GM23338 (cell line): ENCODE results near the gene KLHDC7B. TPM values are rescaled to one million over a fixed set of nuclear protein-coding genes. Genes with fewer than 3 reads are reported as not detected.

Experiments
- ATAC-seq: fragments of 200-7000 bp; cut with Tn5 transposase; 3 replicates; pipeline ENCODE4 v1.9.1; 2020
- DNase-seq: peaks from one replicate; pipeline ENCODE4 v3.0.0-alpha.2; 2015; ENCODE audit warnings: low spot score
- H2AFZ ChIP-seq: fragments of 200-600 bp; sonication (generic); 2 replicates; pipeline ENCODE4 v1.8.0; 2016; ENCODE audit warnings: antibody characterized with exemption, mild to moderate bottlenecking, moderate library complexity
- H3F3A ChIP-seq: fragments of 200-600 bp; sonication (generic); replicated peaks from 2 replicates; pipeline ENCODE4 v1.8.0; 2017; ENCODE audit warnings: antibody characterized with exemption, mixed run types, low read depth
- H3K27ac ChIP-seq: fragments of 200-600 bp; sonication (generic); 2 replicates; pipeline ENCODE4 v1.6.1; 2016; ENCODE audit warnings: low read depth
- H3K27me3 ChIP-seq: fragments of 200-600 bp; sonication (generic); 2 replicates; pipeline ENCODE4 v1.8.0; 2016; ENCODE audit warnings: mild to moderate bottlenecking, mixed run types, moderate library complexity; ENCODE audit not compliant: insufficient read depth
- H3K36me3 ChIP-seq: fragments of 200-600 bp; sonication (generic); 2 replicates; pipeline ENCODE4 v1.8.0; 2016; ENCODE audit warnings: mild to moderate bottlenecking; ENCODE audit not compliant: insufficient read depth
- H3K4me1 ChIP-seq: fragments of 200-600 bp; sonication (generic); 2 replicates; pipeline ENCODE4 v1.8.0; 2016; ENCODE audit warnings: mild to moderate bottlenecking, moderate library complexity; ENCODE audit not compliant: insufficient read depth
- H3K4me2 ChIP-seq: fragments of 200-600 bp; sonication (generic); 2 replicates; pipeline ENCODE4 v1.7.1; 2017; ENCODE audit warnings: mixed run types
- H3K4me3 ChIP-seq: fragments of 200-600 bp; sonication (generic); 2 replicates; pipeline ENCODE4 v1.6.1; 2016; ENCODE audit warnings: mixed run types
- H3K79me2 ChIP-seq: fragments of 200-600 bp; sonication (generic); replicated peaks from 2 replicates; pipeline ENCODE4 v1.8.0; 2017; ENCODE audit warnings: mild to moderate bottlenecking; ENCODE audit not compliant: insufficient read depth
- H3K9me2 ChIP-seq: fragments of 200-600 bp; sonication (generic); 2 replicates; pipeline ENCODE4 v1.8.0; 2017; ENCODE audit not compliant: insufficient read depth
- H4K20me1 ChIP-seq: fragments of 200-600 bp; sonication (generic); replicated peaks from 2 replicates; pipeline ENCODE4 v1.8.0; 2017; ENCODE audit warnings: mild to moderate bottlenecking; ENCODE audit not compliant: insufficient read depth
- H3K27ac Mint-ChIP-seq: 2 replicates; pipeline ENCODE4 v1.8.0; 2020; ENCODE audit warnings: inconsistent platforms, mild to moderate bottlenecking, moderate library complexity, mixed read lengths
- H3K27me3 Mint-ChIP-seq: 3 replicates; pipeline ENCODE4 v1.8.0; 2022; ENCODE audit warnings: low read depth, mild to moderate bottlenecking, moderate library complexity, mixed read lengths, inconsistent platforms; ENCODE audit not compliant: insufficient read depth, poor library complexity
- H3K36me3 Mint-ChIP-seq: 3 replicates; pipeline ENCODE4 v1.8.0; 2021; ENCODE audit warnings: low read depth, mild to moderate bottlenecking, inconsistent platforms, moderate library complexity, mixed read lengths
- H3K4me1 Mint-ChIP-seq: 3 replicates; pipeline ENCODE4 v1.8.0; 2020; ENCODE audit warnings: mild to moderate bottlenecking, inconsistent platforms, mixed read lengths
- H3K4me3 Mint-ChIP-seq: 3 replicates; pipeline ENCODE4 v1.8.0; 2021; ENCODE audit warnings: moderate library complexity, mild to moderate bottlenecking, inconsistent platforms, mixed read lengths
- H3K9me3 Mint-ChIP-seq: 3 replicates; pipeline ENCODE4 v1.8.0; 2020; ENCODE audit warnings: moderate library complexity, mild to moderate bottlenecking, inconsistent platforms, mixed read lengths
- CTCF ChIP-seq, 2 experiments: fragments of 200-600 bp in 1 of 2; sonication (generic) in 1 of 2; conservative IDR thresholded peaks; 2 replicates each; pipeline versions ENCODE4 v1.5.1 to v1.6.1; 2016 to 2017; ENCODE audit warnings: antibody characterized with exemption in 2 of 2, low read depth in 2 of 2, mild to moderate bottlenecking in 2 of 2, moderate library complexity in 1 of 2
- EZH2 ChIP-seq: fragments of 200-600 bp; sonication (generic); IDR thresholded peaks from one replicate; pipeline ENCODE4 v1.8.0; 2017; ENCODE audit warnings: antibody characterized with exemption, mild to moderate bottlenecking, low read depth; ENCODE audit not compliant: unreplicated experiment
- JUNB ChIP-seq: IDR thresholded peaks from one replicate; pipeline ENCODE4 v1.6.1; 2016; ENCODE audit warnings: antibody characterized with exemption; ENCODE audit not compliant: unreplicated experiment
- NANOG ChIP-seq: IDR thresholded peaks from 2 replicates; pipeline ENCODE4 v1.6.1; 2016; ENCODE audit warnings: antibody characterized with exemption, borderline replicate concordance
- REST ChIP-seq: IDR thresholded peaks from one replicate; pipeline ENCODE4 v1.6.1; 2018; ENCODE audit warnings: antibody characterized with exemption; ENCODE audit not compliant: unreplicated experiment
- ZNF114 ChIP-seq: fragments of 250-450 bp; sonication (Bioruptor Pico); IDR thresholded peaks from 2 replicates; pipeline ENCODE4 v1.5.0; 2020; ENCODE audit warnings: mild to moderate bottlenecking, moderate library complexity
- ZNF331 ChIP-seq: fragments of 250-450 bp; sonication (Bioruptor Pico); IDR thresholded peaks from 2 replicates; pipeline ENCODE4 v1.5.0; 2020; ENCODE audit warnings: low read depth, mild to moderate bottlenecking, moderate library complexity
- ZNF462 ChIP-seq: fragments of 250-450 bp; sonication (Bioruptor Pico); IDR thresholded peaks from 2 replicates; pipeline ENCODE4 v1.5.0; 2020; ENCODE audit warnings: mild to moderate bottlenecking, moderate library complexity
- polyA plus RNA-seq: library from polyadenylated mRNA; unstranded; fragments of >200 nt; fragmentation: Nextera tagmentation; extraction: Ambion mirVana; gene quantifications from 2 replicates; pipeline ENCODE4 v1.2.1, GENCODE V29; 2016
- total RNA-seq: library from RNA; depleted of rRNA; stranded (reverse); fragments of >200 nt; shearing (Covaris generic); gene quantifications from 2 replicates; pipeline ENCODE4 v1.2.3, GENCODE V29; 2014

Gene KLHDC7B
- total and polyA plus RNA-seq, 2 experiments from 2014 or later = not detected

- no peak overlapping the region for H2AFZ ChIP-seq
- no peaks in the 10 kb centered on the region for H3K27me3 ChIP-seq
- Mint-ChIP-seq H3K4me3 (no peak overlapping the region), H3K27ac (no peak overlapping the region), H3K9me3 (no peaks in the 10 kb centered on the region), H3K27me3 (peaks cover 7% of the 10 kb centered on the region), H3K4me1 (no peaks in the 10 kb centered on the region), H3K36me3 (peaks cover 29% of the 10 kb centered on the region)
- no peaks in the 10 kb centered on the region for H3K79me2 ChIP-seq
- no peaks in the 10 kb centered on the region; the same call in 1 of the 2 replicates for H3F3A ChIP-seq
- no peaks in the 10 kb centered on the region for H3K9me2 ChIP-seq
- H3K4me1 ChIP-seq = no peaks in the 10 kb centered on the region
- no peak overlapping the region for H3K27ac ChIP-seq
- no peaks in the 10 kb centered on the region; the same call in 1 of the 2 replicates for H4K20me1 ChIP-seq
- DNase-seq = no peak
- no peak for ATAC-seq
- no peak for TF ChIP-seq ZNF462 (CRISPR knock-in tag)
- no peak for TF ChIP-seq EZH2
- no peak for TF ChIP-seq CTCF (conservative IDR thresholded peaks at IDR 0.05; ENCODE audit: low read depth in 2 of 2)
- no peak for TF ChIP-seq REST
- no peak for TF ChIP-seq ZNF114
- TF ChIP-seq JUNB = no peak
- TF ChIP-seq NANOG = no peak
- TF ChIP-seq ZNF331 (CRISPR knock-in tag) = no peak
- H3K4me3 ChIP-seq = no peak overlapping the region
- H3K4me2 ChIP-seq = no peak overlapping the region
- no peaks in the 10 kb centered on the region for H3K36me3 ChIP-seq
These were observed 29.8 kb downstream of the KLHDC7B start for GRCh38 chr22:50575426-50575941.
